Suprapubic skin (tissue), 3 donors: ENCODE results near the gene HBE1.

Experiments
- CTCF ChIP-seq, 2 donors: fragments of 200-600 bp in 1 of 2; fragments of 450-650 bp in 1 of 2; sonication (generic) in 1 of 2; IDR thresholded peaks; one replicate each; pipeline ENCODE4 v1.5.1; 2016 to 2019; ENCODE audit warnings: antibody characterized with exemption in 2 of 2, mild to moderate bottlenecking in 1 of 2, moderate library complexity in 1 of 2
- EP300 ChIP-seq: sonication (generic); formaldehyde crosslinking; IDR thresholded peaks from one replicate; pipeline ENCODE4 v1.6.1; 2017; ENCODE audit warnings: antibody characterized with exemption

- no peak for TF ChIP-seq CTCF (IDR thresholded peaks at IDR 0.05)
- TF ChIP-seq EP300: no peak
Observed at GRCh38 chr11:5229356-5229755, 40.4 kb downstream of the HBE1 start.
